PC-3 (cell line): ENCODE data around the gene PARP11.

Experiments
- CTCF ChIP-seq: fragments of 300-600 bp; sonication (generic); conservative IDR thresholded peaks from 2 replicates; pipeline ENCODE4 v1.5.1; 2017; ENCODE audit warnings: antibody characterized with exemption, low read depth, mild to moderate bottlenecking, low read length
- EZH2 ChIP-seq: fragments of 300-600 bp; sonication (generic); IDR thresholded peaks from one replicate; pipeline ENCODE4 v1.6.1; 2017; ENCODE audit warnings: antibody characterized with exemption, mild to moderate bottlenecking, low read length; ENCODE audit not compliant: unreplicated experiment

DNA sequence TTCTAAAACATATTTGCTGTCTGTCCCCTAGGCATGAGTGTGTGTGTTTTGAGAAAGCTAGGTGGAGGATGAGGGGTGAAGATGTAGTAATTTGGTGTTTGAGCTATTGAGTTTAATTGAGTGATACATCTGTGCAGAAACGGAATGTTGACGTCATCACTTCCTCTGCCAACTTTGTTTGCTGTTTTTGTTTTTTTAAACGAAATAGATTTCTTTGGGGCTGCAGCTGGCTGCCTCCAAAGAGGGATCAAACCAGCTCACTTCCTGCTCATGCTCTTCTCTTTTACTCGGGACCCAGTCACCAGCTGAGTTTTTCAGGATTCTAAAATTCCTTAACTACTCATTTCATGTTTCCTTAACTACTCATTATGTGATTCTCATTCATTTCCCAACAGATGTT lies 100.8 kb downstream of the PARP11 start:
- TF ChIP-seq CTCF (no peak), EZH2 (no peak)
